GM13976 (cell line): ENCODE results near the gene PTOV1.

Experiments
- DNase-seq: peaks from one replicate; pipeline ENCODE4 v3.0.0; 2012; ENCODE audit warnings: low spot score
- in situ Hi-C: fragments of 300-500 bp; cut with MboI; formaldehyde crosslinking; loops from one replicate; pipeline ENCODE4 v1.12.0; 2022; ENCODE audit warnings: low sequenced_read_pairs, mixed read lengths, inconsistent platforms; ENCODE audit not compliant: unreplicated experiment
- TF ChIP-seq, protein P1 (sequence below): IDR thresholded peaks from 2 replicates; pipeline ENCODE4 v1.5.1; 2012; ENCODE audit warnings: borderline replicate concordance, mild to moderate bottlenecking; ENCODE audit not compliant: insufficient read depth; ENCODE audit errors: extremely low read depth, missing control alignments, control extremely low read depth

The PTOV1 gene

DNA sequence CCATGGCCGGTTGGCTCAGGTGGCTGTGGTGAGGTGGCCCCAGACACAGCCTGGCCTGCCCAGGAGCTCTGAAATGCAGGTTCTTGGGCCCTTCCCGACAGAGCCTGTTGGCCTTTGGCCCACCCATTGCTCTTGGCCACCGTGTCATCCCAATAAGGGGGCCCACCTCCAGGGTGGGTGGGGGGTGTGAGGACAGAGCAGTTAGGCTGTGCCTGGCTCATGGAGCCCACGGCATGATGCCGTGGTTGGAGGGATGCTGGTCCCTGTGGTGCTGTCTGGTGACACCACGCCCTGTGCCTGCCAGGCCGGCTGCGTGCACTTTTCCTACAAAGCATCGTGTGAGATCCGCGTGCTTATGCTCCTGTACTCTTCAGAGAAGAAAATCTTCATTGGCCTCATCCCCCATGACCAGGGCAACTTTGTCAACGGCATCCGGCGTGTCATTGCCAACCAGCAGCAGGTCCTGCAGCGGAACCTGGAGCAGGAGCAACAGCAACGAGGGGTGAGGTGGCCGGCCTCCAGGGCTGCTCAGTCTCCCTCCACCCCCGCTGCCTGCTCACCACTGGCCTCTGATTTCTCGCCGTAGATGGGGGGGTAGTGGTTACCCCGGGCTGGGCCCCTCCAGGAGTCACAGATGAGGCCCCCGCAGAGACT is 8.8 kb downstream of the PTOV1 start:
- DNase-seq: no peak
- in situ Hi-C loops: no loop called here
- TF ChIP-seq, protein P1, sequence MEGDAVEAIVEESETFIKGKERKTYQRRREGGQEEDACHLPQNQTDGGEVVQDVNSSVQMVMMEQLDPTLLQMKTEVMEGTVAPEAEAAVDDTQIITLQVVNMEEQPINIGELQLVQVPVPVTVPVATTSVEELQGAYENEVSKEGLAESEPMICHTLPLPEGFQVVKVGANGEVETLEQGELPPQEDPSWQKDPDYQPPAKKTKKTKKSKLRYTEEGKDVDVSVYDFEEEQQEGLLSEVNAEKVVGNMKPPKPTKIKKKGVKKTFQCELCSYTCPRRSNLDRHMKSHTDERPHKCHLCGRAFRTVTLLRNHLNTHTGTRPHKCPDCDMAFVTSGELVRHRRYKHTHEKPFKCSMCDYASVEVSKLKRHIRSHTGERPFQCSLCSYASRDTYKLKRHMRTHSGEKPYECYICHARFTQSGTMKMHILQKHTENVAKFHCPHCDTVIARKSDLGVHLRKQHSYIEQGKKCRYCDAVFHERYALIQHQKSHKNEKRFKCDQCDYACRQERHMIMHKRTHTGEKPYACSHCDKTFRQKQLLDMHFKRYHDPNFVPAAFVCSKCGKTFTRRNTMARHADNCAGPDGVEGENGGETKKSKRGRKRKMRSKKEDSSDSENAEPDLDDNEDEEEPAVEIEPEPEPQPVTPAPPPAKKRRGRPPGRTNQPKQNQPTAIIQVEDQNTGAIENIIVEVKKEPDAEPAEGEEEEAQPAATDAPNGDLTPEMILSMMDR: no peak

DNA sequence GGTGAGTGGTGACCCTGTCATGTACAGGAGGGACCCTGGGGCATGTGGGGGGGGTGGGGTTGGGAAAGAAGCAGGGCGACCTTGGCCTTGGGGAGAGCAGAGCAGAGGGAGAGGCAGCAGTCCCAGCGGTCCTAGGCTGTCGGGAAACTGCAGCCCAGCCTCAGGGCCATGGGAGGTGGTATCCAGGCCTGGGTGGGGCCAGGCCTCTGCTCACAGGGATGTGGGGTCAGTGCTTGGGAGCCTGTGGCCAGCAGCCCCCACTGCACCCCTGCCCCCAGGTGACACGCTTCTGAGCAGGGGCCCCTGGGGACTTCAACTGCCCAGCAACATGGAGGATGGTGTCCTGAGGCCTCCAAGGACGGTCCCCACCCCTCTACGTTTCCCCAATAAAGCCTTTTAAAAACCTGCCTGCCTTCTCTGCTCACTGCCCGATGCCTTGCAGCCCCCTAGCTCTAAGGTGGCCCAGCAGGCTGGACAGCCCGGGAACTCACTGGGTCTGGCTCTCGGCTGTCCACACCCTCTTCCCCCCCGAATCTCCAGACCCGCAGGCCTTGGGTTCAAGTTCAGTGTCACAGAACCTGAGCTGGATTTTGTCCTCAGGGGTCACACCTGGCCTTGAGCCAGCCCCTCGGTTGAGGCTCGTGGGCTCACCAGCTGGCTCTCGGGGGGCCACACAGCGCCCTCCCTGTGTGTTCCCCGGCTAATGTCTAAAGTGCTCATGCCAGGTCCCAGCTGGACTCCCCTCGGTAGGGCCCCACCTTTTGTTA is 9.6 kb downstream of the PTOV1 start:
- DNase-seq: no peak
- TF ChIP-seq, protein P1: no peak
- in situ Hi-C loops: no loop called here

DNA sequence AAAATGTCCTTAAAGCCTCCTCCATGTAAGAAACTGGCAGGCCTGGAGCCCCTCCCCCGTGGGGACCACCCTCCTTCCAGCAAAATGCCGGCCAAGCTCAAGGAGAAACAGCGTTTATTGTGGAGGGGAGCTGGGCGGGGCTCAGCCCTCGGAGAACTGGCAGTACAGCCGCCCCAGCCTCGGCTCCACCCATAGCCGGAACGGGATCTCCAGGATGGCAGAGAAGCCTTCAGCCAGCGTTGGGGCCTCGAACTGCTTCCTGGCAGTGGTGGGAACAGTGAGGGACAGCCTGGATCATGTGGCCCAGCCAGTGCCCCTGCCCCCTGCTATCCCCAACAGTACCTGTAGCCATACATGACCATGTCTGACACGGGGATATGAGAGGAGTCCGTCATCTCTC is 10.1 kb downstream of the PTOV1 start:
- in situ Hi-C loops: no loop called here
- TF ChIP-seq, protein P1: no peak
- no peak for DNase-seq

DNA sequence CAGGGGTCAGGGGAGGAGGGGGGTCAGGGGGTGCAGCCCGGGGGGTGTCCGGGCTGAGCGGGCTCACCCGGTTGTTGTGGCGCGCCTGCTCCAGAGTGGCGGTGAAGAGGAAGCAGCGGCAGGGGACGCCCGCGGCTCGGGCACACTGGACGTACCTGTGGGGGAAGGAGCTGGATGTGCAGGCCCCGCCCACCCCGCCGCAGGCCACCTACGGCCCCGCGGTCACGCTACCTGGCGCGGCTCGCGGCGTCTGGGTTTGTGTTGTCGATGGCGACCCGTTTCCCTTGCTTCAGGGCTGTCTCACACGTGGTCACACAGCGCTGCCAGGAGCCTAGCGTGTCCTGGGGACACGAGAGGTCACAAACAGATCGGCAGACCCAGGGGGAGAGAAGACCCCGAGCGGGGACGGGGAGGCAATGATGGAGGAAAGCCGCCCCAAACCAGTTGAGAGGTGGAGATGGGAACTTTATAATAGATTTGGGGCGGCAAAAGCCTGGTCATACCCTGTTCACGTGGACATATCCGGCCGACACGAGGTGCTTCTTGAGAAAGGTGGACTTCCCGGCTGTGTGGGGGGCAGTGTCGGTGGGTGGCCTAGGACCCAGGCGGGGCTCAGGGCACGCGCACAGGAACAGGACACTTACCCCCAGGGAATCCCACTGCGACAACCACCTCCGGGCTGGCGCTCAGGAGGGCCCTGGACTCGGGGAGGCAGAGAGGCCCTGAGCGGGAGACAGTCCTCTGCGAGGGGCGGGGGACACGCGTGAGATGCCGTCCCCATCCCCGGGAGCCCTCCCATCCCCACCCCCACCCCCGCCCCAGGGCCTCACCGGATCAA is 10.8 kb downstream of the PTOV1 start:
- in situ Hi-C loops: no loop called here
- TF ChIP-seq, protein P1: no peak
- no peak for DNase-seq

DNA sequence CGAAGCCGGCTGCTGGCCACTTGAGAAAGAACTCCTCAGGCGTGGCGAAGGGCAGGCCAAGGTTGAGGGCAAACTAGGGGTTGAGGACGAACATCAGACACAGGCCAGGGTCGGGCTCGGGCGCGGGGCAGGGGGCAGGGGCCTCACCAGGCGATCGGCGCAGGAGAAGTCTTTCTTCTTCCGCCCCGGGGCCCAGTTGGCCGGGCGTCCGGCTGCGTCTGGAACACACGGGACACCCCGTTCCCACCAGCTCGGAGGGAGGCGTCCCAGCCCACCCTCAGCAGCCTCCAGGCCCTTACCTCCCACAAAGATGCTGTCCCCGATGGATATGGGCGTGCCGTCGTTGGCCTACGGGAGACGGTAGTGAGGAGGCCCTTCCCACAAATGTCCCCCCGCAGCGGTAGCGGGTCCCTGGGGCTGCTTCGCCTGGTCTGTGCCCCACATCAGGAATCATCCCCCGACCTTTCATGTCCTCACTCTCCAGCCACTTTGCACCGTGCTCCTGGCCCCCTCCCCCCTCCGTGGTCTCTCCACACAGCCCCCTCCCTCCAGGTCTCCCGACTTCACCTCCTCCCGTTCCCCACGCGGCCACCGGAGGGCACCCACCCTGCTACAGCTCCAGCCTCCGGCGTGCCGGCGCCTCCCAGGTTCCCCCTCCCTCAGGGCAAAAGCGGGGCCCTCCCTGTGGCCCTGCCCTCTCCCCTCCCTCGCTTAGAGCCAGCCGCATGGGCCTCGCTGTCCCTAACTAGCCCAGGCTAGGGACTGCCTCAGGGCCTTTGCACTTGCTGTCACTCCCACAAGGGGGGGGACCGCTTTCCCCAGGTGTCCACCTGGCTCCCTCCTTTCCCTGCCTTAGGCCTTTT is 11.7 kb downstream of the PTOV1 start:
- TF ChIP-seq, protein P1: no peak
- in situ Hi-C loops: no loop called here

More for the DNA sequence above, 11.7 kb downstream of the PTOV1 start:
- DNase-seq: no peak
